ENCODE data around the gene MTHFD1L.

DNA sequence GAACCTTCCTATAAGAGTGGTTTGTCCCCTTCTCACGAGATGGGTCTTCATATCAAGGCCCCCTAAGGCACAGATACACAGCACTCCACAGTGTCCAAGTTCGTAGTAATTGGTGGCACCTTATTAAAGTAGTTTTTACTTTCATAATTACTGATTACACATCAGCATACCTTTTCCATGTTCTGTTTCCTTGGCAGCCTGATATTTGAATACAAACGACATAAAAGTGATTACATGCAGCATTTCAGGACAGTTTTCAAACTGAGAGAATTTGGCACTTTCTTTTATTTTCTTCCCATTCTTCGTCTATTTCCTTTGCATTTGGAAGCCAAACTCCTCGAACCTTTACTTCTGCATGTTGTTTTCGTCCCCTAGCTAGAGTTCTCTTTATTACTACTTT lies 139.7 kb downstream of the MTHFD1L start:
- TF ChIP-seq, protein P1, sequence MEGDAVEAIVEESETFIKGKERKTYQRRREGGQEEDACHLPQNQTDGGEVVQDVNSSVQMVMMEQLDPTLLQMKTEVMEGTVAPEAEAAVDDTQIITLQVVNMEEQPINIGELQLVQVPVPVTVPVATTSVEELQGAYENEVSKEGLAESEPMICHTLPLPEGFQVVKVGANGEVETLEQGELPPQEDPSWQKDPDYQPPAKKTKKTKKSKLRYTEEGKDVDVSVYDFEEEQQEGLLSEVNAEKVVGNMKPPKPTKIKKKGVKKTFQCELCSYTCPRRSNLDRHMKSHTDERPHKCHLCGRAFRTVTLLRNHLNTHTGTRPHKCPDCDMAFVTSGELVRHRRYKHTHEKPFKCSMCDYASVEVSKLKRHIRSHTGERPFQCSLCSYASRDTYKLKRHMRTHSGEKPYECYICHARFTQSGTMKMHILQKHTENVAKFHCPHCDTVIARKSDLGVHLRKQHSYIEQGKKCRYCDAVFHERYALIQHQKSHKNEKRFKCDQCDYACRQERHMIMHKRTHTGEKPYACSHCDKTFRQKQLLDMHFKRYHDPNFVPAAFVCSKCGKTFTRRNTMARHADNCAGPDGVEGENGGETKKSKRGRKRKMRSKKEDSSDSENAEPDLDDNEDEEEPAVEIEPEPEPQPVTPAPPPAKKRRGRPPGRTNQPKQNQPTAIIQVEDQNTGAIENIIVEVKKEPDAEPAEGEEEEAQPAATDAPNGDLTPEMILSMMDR (IDR thresholded peaks at IDR 0.05): no peak
- TF ChIP-seq POLR2A (IDR thresholded peaks at IDR 0.05): no peak

Data from Peyer's patch (tissue), 4 donors.